T-helper 9 cell (primary cell): Measurements from ENCODE around the gene PIR.

Experiments
- DNase-seq: peaks from one replicate; pipeline ENCODE4 v3.0.0-alpha.2; 2020

Gene PIR

DNA sequence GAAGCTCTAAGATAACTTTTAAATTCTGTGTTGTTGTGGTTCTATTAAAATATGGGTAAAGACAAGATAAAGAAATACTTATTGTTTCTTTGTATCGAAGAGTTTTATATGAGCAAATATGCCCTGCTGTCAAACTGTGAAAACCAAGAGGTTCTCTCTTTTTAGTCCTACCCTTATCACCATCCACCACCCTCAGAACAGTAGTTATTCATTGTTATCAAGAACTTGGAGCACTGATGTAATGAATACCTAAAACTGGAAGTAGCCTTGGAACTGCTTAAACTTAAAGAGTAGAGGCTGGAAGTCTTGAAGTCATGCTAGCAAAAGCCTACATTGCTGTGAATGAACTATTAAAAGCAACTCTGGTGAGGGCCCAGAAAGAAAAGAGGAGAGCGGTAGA lies 9.2 kb downstream of the PIR start:
- no peak for DNase-seq

DNA sequence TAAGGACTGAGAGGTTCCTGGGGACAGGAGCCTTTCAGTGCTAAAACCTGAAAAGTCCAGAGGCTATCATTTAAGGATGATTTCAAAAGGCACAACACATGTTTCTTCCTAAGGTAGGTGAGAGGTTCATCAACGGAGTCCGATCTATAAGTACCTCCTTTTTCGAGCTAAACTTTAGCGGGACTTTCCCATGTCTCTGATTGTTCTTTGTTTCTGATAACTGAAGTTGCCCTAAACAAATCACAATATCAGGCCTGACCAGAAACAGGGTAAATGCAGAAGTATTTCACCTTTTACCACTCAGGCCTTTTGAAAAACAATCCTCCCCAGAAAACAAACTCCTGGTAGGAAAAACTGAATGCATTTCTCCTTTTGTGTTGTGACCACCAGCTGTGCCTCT lies 17.6 kb downstream of the PIR start:
- no peak for DNase-seq

DNA sequence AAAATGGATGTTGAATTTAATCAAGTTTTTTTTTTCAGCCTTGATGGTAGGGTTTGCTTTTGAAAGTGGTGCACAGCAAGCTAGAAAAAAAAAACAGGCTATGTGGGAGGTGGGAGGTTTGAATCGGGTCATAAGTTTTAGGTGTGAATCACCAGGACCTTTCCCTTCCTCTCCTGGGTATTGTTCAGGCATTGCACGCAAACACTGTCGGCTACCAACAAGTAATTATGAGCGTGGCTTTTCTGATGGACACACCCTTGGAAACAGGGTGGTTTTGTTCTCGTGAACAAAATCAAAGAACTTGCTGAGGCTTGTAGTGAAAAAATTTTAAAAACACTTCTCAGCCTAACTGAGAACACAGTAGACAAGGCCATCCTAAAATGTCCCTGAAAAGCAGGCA lies 18.1 kb downstream of the PIR start:
- no peak for DNase-seq

DNA sequence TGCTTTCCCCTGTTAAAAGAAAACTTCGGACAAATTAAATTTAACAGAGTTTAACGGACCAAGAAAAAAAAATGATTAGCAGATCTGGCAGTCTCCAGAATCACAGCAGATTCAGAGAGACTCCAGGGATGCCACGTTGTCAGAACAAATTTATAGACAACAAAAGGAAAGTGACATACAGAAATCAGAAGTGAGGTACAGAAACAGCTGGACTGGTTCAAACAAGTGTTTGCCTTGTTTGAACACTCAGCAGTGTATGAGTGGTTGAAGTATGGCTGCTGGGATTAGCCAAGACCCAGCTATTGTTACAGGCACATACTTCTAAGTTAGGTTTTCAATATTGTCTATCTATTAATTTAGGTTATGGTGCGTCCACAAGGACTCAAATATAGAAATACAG lies 19.1 kb downstream of the PIR start:
- no peak for DNase-seq

DNA sequence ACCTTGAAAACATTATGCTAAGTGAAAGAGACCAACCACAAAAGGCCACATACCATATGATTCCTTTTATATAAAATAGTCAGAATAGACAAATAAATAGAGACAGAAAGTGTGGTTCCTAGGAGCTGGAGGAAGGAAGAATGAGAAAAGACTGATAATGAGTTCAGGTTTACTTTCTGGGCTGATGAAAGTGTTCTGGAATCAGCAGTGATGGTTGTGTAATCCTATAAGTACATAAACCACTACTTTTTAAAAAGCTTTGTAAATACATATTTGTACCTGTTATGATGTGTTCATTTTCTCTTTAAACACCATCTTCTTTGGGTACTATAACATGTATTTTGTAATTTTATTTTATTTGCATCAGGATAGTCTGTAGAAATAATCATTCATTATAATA lies 20.6 kb downstream of the PIR start:
- DNase-seq: no peak

DNA sequence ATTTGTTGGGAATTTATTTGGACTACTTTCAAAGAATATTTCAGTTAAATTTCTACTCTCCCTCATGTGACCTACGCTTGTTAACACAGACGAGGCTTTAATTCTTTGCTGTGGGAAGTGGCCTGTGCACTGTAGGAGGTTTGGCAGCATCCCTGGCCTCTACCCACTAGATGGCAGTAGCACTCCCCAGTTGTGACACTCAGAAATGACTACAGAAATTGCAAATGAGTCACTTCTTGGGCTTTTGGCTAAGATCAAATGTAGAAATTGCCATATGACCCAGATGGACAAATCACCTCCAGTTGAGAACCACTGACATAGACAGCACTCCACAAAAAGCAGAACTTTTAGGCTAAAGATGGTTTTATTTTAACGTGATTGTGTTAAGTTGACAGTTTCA lies 22.1 kb downstream of the PIR start:
- DNase-seq: peak; percentile 33

GRCh38 chrX:15469613-15470012 lies 23.5 kb downstream of the PIR start:
- DNase-seq: no peak

GRCh38 chrX:15468036-15468435 lies 25.1 kb downstream of the PIR start:
- no peak for DNase-seq

- DNase-seq: no peak
Measured at GRCh38 chrX:15465896-15466651, 27.1 kb downstream of the PIR start.

DNA sequence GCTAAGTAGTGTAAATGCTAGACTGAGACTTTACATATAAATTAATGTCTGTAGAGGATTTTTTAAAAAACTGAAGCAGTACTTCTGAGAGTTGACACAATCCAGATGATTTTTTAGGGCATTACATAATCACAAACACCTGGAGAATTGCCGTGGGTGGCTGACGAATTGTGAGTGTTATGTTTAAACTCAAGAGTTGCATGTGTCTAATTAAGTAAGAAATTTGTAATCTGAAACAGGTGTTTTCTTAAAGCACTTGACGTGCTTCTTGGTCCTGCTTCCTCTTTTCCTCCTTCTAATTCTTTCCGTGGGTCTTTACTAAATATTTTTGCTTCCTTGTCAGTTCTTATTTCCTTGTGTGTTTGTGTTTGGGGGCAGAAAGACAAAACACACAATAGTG lies 27.8 kb downstream of the PIR start:
- no peak for DNase-seq

DNA sequence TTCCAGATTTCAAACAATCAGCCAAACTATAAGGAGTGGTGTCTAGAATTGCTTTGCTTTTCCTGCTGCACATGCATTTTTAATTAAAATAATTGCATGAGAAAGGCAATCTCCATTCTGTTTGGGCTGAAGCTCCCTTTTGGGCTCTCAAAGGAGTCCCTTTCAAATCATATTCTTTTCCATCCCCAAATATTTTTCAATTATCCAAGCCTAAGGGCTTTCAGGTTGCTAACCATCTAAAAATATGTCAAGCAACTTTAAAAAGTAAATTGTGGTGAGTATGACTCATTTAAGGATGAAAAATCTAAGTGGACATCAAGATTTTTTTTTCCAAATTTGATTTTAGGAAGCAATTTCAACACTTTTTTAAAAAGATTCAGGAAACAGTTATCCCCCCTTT lies 28.4 kb downstream of the PIR start:
- DNase-seq: no peak

DNA sequence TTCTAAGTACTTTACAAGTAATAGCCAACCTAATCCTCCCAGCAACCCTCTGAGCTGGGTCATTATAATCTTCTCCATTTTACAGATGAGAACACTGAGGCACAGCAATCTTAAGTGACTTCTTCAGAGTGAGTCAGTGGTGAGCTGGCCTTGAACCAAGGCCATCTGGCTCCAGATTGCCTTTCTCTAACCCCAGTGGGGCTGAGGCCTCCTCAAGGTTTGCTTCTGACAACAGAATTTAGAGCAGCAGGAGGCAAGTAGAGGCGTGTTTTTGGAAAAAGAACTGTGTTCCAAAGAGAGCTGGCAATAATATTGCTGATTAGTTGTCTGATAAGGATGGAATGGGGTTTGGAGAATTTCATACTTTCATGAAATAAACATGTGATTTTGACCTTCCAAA lies 41.2 kb downstream of the PIR start:
- DNase-seq: no peak

DNA sequence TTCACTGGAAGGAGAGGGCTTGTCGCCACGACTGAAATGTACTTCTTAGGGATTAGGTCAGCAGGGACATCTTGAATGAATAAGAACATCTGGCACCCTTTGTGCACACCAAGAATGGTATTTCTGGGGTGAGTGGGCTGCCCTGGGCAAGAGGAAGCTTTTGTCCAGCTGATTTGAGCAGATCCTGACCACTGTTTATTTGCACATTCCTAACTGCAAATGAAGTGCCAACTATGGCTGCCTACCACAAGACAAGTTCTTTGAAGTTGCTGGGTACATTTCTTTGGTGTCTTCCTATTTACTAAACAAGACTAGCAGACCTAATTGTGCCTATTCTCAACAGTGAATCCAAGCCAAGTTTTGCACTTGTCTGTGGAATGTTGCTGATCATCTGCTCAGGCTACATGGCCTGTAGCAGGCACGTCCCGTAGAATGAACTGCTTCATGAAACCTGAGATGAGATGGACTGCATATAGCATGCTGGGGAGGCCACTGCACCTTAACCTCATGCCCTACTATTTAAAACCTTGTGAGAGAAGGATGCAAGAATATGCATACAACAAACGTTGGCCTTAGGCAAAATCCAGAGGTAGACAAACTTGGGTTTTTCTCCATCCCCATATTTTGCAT lies 45.0 kb downstream of the PIR start:
- no peak for DNase-seq

GRCh38 chrX:15441464-15441863 lies 51.7 kb downstream of the PIR start:
- DNase-seq: no peak

- no peak for DNase-seq
Measured at GRCh38 chrX:15438332-15438731, 54.8 kb downstream of the PIR start.

DNA sequence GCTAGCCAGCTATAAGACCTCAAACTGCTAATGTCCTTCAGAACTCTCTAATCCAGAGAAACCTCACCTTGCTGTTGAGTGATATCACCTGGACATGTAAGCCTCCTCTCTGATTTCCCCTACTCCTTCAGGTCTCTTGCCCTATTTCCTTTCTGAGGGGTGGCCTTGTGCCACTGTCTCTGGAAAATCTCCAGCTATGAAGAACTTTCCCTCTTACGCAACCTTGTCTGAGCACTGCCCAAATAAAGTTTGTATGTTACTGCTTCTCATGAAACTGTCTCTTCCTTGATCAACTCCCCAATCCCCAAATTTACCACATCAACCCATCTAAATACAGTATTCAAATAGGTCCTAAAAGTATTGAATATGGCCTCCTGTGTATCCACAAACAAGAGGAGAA lies 55.4 kb downstream of the PIR start:
- no peak for DNase-seq

DNA sequence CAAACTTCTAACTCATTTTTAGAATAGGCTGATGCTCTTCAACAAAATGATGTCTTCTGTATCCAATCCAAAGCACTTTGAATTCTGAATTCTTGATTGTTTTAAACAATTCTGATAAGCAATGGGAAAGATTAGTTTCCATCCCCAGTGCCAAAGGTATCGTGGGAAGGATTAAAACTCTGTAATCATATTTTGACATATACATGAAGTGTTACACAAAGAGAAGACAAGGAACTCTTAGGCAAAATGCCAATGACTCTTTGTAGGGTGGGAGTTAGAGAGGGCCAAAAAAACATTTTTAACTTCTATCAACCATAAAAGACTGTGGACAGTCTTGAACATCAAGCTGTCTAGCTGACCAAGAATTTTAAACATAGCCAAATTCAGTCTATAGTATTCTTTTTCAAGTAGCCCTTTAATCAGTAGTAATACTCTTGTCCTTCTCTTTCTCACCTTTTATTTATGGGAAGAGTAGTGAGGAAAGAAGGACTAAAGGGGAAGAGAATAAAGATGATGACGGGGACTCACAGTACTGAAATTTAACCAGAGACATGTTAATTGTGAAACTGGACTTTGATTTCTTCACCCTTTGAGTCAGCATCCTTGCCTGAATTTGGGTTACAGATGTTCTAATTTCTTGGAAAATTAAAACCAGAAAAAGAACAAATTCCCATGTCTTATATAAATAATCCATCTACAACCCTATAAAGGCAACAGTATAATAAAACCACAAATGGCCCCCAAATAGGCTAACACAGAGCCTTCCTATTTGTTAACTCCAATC lies 57.1 kb downstream of the PIR start:
- DNase-seq: no peak

DNA sequence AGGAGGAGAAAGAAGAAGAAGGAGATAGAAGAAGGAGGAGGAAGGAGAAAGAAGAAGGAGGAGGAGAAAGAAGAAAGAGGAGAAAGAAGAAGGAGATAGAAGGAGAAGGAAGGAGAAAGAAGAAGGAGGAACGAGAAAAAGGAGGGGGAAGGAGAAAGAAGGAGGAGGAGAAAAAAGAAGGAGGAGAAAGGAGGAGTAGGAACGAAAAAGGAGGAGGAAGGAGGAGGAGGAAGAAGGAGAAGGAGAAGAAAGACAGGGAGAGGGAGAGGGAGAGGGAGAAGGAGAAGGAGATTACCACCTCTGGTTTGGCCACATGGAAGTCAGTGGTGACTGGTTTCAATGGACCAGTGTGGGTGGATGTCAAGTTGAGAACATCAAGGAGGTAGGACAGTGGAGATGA lies 58.9 kb downstream of the PIR start:
- DNase-seq: no peak

- DNase-seq: no peak
Measured at GRCh38 chrX:15430584-15430983, 62.5 kb downstream of the PIR start.

DNA sequence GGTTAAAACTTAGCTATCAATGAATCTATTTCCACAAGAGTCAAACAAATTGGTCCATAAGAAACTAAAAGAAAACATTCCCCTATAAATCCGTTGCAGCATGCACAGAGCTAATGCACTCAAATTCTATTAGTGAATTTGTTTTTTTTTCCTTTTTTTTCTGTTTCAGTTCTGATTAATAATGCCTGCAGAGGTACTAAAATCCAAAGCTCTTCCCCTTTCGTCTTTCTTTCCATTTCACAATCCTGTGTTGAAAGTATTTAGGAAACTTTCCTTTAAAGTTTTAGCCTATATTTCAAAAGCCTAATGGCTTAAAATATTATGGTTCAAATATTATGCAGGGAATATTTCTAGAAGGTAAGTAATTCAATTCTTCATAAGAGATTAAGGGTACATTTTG lies 63.1 kb downstream of the PIR start:
- DNase-seq: no peak

- no peak for DNase-seq
Measured at GRCh38 chrX:15425024-15425423, 68.1 kb downstream of the PIR start.

GRCh38 chrX:15418707-15419181 lies 74.4 kb downstream of the PIR start:
- DNase-seq: no peak

DNA sequence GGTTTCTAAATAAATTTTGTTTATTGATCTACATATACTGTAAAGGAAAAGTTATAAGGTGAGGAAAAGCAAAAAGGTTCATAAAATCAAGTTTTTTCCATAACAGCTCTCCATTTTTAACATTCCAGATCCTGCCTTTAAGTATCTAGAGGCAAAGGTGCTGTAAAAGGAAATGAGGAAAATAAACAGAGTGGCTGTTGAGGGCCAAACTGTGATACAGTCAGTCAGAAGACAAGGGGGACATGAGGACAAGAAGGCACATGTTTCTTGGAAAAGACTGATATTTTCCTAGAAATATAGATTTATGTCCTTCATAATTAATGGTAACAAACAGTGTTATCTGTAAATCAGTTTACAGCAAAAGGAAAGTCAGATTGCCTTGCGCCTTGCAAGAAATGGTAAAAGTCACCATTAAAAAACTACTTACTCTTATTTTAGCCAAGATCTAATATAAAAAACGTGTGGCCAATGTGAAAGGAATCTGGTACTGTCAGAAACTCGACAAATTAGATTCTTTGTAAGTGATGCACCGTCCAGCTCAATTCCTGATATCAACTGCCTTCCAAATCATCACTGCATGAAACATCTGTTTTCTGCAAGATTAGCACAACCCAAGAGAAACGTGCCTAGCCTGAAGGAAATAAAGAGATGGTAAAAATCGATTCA lies 75.0 kb downstream of the PIR start:
- DNase-seq: no peak
